COLO668 (cell line): ENCODE data around the gene C22orf42.
A peak's percentile ranks its signal among the peaks of the same experiment; 100 is the strongest.
"Not testable (repeated sequence)": the region's sequence is repeated elsewhere in the genome, so short reads cannot be mapped to it uniquely, and the experiment has no call there.

Source experiments
- DNase-seq: peaks from one replicate; lab custom pipeline; 2025; ENCODE audit not compliant: unreplicated experiment; lab: John Stamatoyannopoulos, UW

C22orf42 gene

GRCh38 chr22:32158712-32159533, at the start of gene C22orf42:
Gene C22orf42 (minus strand): TSS chr22:32159303. CDS start chr22:32159215, 88 bp downstream.
- no peak for DNase-seq

- no peak for DNase-seq
Observed at GRCh38 chr22:32208681-32209080, 49.6 kb upstream of the C22orf42 start.

GRCh38 chr22:32207971-32208480, 48.9 kb upstream of the C22orf42 start:
- no peak for DNase-seq

GRCh38 chr22:32206774-32207758, 48.0 kb upstream of the C22orf42 start:
- DNase-seq = peak; percentile 53

- peak; percentile 25 for DNase-seq
Observed at GRCh38 chr22:32205974-32206773, 47.1 kb upstream of the C22orf42 start.

GRCh38 chr22:32204856-32205722, 46.0 kb upstream of the C22orf42 start, which contains the start of gene RFPL2:
Gene RFPL2 (minus strand): TSS chr22:32205073. CDS start chr22:32202451, 2,622 bp downstream.
- peak; percentile 88 for DNase-seq

- peak; percentile 77 for DNase-seq
Observed at GRCh38 chr22:32204040-32204855, 45.1 kb upstream of the C22orf42 start.

GRCh38 chr22:32203181-32204039, 44.3 kb upstream of the C22orf42 start:
- DNase-seq = peak; percentile 46

- peak; percentile 85 for DNase-seq
Observed at GRCh38 chr22:32202539-32203180, 43.6 kb upstream of the C22orf42 start.

- DNase-seq = no peak
Observed at GRCh38 chr22:32202161-32202538, 43.0 kb upstream of the C22orf42 start.

- DNase-seq = no peak
Observed at GRCh38 chr22:32200752-32201151, 41.6 kb upstream of the C22orf42 start.

GRCh38 chr22:32199961-32200360, 40.9 kb upstream of the C22orf42 start:
- no peak for DNase-seq

GRCh38 chr22:32199341-32199740, 40.2 kb upstream of the C22orf42 start:
- no peak for DNase-seq

GRCh38 chr22:32197553-32198226, 38.6 kb upstream of the C22orf42 start:
- not testable (repeated sequence) for DNase-seq

GRCh38 chr22:32195900-32196299, 36.8 kb upstream of the C22orf42 start:
- DNase-seq = not testable (repeated sequence)

- not testable (repeated sequence) for DNase-seq
Observed at GRCh38 chr22:32193346-32193745, 34.2 kb upstream of the C22orf42 start.

GRCh38 chr22:32191021-32191420, 31.9 kb upstream of the C22orf42 start:
- DNase-seq = not testable (repeated sequence)
